Measurements from ENCODE around the gene ABCG1.

GRCh38 chr21:42172596-42173483 lies 46.1 kb upstream of the ABCG1 start:
- no peak for TF ChIP-seq CTCF (IDR thresholded peaks at IDR 0.05; ENCODE audit: low read length)
- TF ChIP-seq EZH2 (IDR thresholded peaks at IDR 0.05; ENCODE audit: borderline replicate concordance, low read length): no peak

All from OCI-LY1 (cell line).